Suprapubic skin (tissue), 4 donors: ENCODE measurements around the gene MYOZ3.

Experiments
- EP300 ChIP-seq: sonication (generic); formaldehyde crosslinking; IDR thresholded peaks from one replicate; pipeline ENCODE4 v1.6.1; 2017; ENCODE audit warnings: antibody characterized with exemption
- POLR2A ChIP-seq, 2 donors: fragments of 450-650 bp; IDR thresholded peaks; one replicate each; pipeline ENCODE4 v1.6.1; 2017; ENCODE audit warnings: antibody characterized with exemption in 2 of 2, mild to moderate bottlenecking in 2 of 2, moderate library complexity in 2 of 2
- POLR2AphosphoS5 ChIP-seq, 3 donors: sonication (generic); formaldehyde crosslinking; IDR thresholded peaks; one replicate each; pipeline ENCODE4 v1.6.1; 2017; ENCODE audit warnings: antibody characterized with exemption in 3 of 3
- TF ChIP-seq, protein P1 (sequence below), 2 donors: fragments of 200-600 bp in 1 of 2; fragments of 450-650 bp in 1 of 2; sonication (generic) in 1 of 2; IDR thresholded peaks; one replicate each; pipeline ENCODE4 v1.5.1; 2016 to 2019; ENCODE audit warnings: antibody characterized with exemption in 2 of 2, mild to moderate bottlenecking in 1 of 2, moderate library complexity in 1 of 2

GRCh38 chr5:150674341-150674821, 13.3 kb downstream of the MYOZ3 start:
- TF ChIP-seq, protein P1, sequence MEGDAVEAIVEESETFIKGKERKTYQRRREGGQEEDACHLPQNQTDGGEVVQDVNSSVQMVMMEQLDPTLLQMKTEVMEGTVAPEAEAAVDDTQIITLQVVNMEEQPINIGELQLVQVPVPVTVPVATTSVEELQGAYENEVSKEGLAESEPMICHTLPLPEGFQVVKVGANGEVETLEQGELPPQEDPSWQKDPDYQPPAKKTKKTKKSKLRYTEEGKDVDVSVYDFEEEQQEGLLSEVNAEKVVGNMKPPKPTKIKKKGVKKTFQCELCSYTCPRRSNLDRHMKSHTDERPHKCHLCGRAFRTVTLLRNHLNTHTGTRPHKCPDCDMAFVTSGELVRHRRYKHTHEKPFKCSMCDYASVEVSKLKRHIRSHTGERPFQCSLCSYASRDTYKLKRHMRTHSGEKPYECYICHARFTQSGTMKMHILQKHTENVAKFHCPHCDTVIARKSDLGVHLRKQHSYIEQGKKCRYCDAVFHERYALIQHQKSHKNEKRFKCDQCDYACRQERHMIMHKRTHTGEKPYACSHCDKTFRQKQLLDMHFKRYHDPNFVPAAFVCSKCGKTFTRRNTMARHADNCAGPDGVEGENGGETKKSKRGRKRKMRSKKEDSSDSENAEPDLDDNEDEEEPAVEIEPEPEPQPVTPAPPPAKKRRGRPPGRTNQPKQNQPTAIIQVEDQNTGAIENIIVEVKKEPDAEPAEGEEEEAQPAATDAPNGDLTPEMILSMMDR (IDR thresholded peaks at IDR 0.05) = no peak
- TF ChIP-seq POLR2A (IDR thresholded peaks at IDR 0.05) (no peak), POLR2AphosphoS5 (IDR thresholded peaks at IDR 0.05) (no peak), EP300 (no peak)
